Measurements from ENCODE around the gene CMPK2.

GRCh38 chr2:6818012-6818411 lies 47.7 kb downstream of the CMPK2 start:
- no peak for TF ChIP-seq POLR2AphosphoS5 (IDR thresholded peaks at IDR 0.05)
- no peak for TF ChIP-seq CTCF (IDR thresholded peaks at IDR 0.05)
- no peak for TF ChIP-seq POLR2A (IDR thresholded peaks at IDR 0.05)
- no peak for TF ChIP-seq EP300 (IDR thresholded peaks at IDR 0.05; ENCODE audit: low read depth)
